ENCODE data around the gene CLEC19A. TPM values are rescaled to one million over a fixed set of nuclear protein-coding genes. Genes with fewer than 3 reads are reported as not detected.

The CLEC19A gene
- total RNA-seq (2014; rRNA removed; shearing (Covaris generic); ENCODE audit: low replicate concordance) = not detected in 2 replicates

DNA sequence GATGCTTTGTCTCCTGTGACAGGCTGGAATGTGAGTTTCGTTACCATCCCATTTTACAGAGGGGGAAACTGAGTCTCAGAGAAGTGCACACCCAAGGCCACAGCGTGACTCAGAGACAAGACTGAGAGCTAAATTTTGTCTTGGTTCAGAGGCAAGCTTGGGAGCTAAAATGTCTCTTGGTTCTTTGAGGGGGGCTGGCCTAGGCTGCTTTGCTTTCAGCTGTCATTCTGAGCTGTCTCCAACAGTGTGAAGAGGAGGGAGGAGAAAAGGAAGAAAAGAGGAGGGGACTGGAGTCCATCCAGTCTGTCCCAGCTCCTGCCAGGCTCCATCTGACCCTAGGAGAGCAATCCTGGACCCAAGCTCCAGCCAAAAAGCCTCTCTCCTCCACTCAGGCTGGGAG lies at the start of gene CLEC19A:
TSS of gene CLEC19A (plus strand) at position 301 of the 400 bp plus-strand sequence. CDS start 121 bp downstream, outside the sequence.
- no peak for DNase-seq
- H3K9me3 ChIP-seq = no peaks in the 10 kb centered on the region

GRCh38 chr16:19235886-19236285 lies 49.6 kb upstream of the CLEC19A start:
- DNase-seq = no peak
- Histone ChIP-seq H3K9me3 (peaks cover 14% of the 10 kb centered on the region), H3K36me3 (no peaks in the 10 kb centered on the region), H3K4me3 (no peak overlapping the region), H3K27me3 (no peaks in the 10 kb centered on the region)

More for the DNA sequence above, at the start of gene CLEC19A:
- H3K36me3 ChIP-seq = no peaks in the 10 kb centered on the region
- no peak within 1 kb of the TSS for H3K4me3 ChIP-seq
- H3K27me3 ChIP-seq = no peaks in the 10 kb centered on the region

DNA sequence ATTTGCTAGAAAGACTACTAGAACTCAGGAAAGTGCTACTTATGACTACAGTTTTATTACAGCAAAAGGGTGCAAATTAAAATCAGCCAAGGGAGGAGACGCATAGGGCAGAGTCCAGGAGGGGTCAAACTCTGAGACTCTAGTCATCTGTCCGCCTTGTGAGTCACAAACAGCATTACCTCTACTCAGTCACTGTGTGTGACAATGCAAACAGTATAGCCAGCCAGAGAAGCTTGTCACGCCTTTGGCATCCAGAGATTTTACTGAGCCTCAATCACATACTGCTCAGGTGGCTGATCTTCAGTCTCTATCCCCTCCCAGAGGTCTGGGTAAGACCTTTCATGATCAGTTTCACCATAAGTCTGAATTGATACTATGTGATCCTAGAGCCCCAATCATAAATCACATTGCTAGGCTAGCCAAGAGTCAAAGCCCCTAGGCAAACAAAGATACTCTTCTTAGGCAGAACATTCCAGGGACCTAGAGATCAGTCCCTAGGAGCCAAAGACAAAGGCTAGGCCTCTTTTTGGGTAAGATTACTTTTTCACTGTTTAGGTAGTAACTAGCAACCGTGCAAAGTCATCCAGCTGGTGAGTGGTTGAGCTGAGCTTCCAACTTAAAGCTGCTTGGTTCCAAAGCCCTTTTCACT lies 48.8 kb upstream of the CLEC19A start:
- H3K27me3 ChIP-seq = no peaks in the 10 kb centered on the region
- DNase-seq = no peak
- no peaks in the 10 kb centered on the region for H3K36me3 ChIP-seq
- H3K4me3 ChIP-seq = no peak overlapping the region
- H3K9me3 ChIP-seq = peaks cover 14% of the 10 kb centered on the region

DNA sequence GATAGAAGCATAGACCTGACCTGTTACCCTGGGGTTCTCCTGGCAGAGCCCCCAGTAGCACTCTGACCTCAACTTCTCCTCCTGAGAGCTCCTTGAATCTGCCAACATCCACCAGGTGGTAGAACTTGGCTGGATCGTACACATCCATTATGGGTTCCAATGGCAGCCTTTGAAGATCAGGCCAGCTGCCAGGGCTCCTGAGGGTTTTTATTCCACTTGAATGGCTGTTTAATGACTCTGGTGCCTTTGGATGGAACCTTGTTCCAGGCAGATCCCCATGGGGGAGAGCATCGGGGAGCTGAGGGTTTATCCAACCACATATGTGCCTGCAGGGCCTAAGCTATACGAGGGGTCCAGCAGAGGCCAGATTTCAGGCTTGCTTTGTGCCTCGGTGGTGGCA lies 47.1 kb upstream of the CLEC19A start:
- H3K36me3 ChIP-seq = no peaks in the 10 kb centered on the region
- H3K27me3 ChIP-seq = no peaks in the 10 kb centered on the region
- no peak overlapping the region for H3K4me3 ChIP-seq
- no peak for DNase-seq
- H3K9me3 ChIP-seq = peaks cover 14% of the 10 kb centered on the region

GRCh38 chr16:19239511-19240155 lies 45.9 kb upstream of the CLEC19A start:
- DNase-seq = no peak
- no peaks in the 10 kb centered on the region for H3K36me3 ChIP-seq
- H3K9me3 ChIP-seq = peaks cover 14% of the 10 kb centered on the region
- no peak overlapping the region for H3K4me3 ChIP-seq
- no peaks in the 10 kb centered on the region for H3K27me3 ChIP-seq

- H3K36me3 ChIP-seq = no peaks in the 10 kb centered on the region
- no peak overlapping the region for H3K4me3 ChIP-seq
Measured at GRCh38 chr16:19240494-19240893, 45.0 kb upstream of the CLEC19A start.

DNA sequence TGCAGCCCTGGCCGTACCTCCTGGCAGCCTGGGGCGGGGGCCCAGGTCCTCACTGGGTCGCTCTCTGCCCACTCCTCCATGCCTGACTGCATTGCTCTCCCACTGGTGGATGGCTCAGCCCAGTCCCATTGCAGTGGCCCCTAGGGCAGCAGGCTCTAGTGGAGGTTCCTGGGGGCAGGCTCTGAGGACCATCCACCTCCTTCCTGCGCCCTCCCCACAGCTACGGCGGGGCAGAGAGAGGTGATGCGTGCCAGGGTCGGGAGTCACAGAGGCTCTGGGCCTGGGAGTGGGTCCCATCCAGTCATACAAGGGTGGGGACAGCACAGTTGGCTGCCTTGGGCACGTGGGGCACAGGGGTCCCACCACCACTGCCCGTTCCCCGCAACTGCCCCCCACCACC lies 44.0 kb upstream of the CLEC19A start:
- Histone ChIP-seq H3K4me3 (no peak overlapping the region), H3K36me3 (no peaks in the 10 kb centered on the region), H3K27me3 (no peaks in the 10 kb centered on the region), H3K9me3 (peaks cover 2% of the 10 kb centered on the region; the same call in 1 of the 2 replicates)
- no peak for DNase-seq

More at GRCh38 chr16:19240494-19240893, 45.0 kb upstream of the CLEC19A start:
- DNase-seq = no peak
- Histone ChIP-seq H3K27me3 (no peaks in the 10 kb centered on the region), H3K9me3 (peaks cover 8% of the 10 kb centered on the region)

GRCh38 chr16:19242186-19242585 lies 43.3 kb upstream of the CLEC19A start:
- no peak overlapping the region for H3K4me3 ChIP-seq
- no peaks in the 10 kb centered on the region for H3K27me3 ChIP-seq
- 0 out of 2 replicates have a peak, but pooled peaks cover under 1% of the 10 kb centered on the region for H3K9me3 ChIP-seq
- DNase-seq = no peak
- no peaks in the 10 kb centered on the region for H3K36me3 ChIP-seq

- Histone ChIP-seq H3K27me3 (no peaks in the 10 kb centered on the region), H3K36me3 (no peaks in the 10 kb centered on the region), H3K9me3 (no peaks in the 10 kb centered on the region), H3K4me3 (no peak overlapping the region)
- DNase-seq = no peak
Measured at GRCh38 chr16:19242987-19243575, 42.5 kb upstream of the CLEC19A start.

GRCh38 chr16:19245326-19245925 lies 40.1 kb upstream of the CLEC19A start:
- Histone ChIP-seq H3K9me3 (no peaks in the 10 kb centered on the region), H3K4me3 (no peak overlapping the region), H3K36me3 (no peaks in the 10 kb centered on the region), H3K27me3 (no peaks in the 10 kb centered on the region)
- no peak for DNase-seq

- Histone ChIP-seq H3K27me3 (no peaks in the 10 kb centered on the region; the same call in none of the 2 replicates), H3K9me3 (no peaks in the 10 kb centered on the region), H3K36me3 (no peaks in the 10 kb centered on the region), H3K4me3 (no peak overlapping the region)
- DNase-seq = no peak
Measured at GRCh38 chr16:19252904-19253303, 32.6 kb upstream of the CLEC19A start.

- no peak for DNase-seq
- H3K9me3 ChIP-seq = no peaks in the 10 kb centered on the region
- no peak overlapping the region for H3K4me3 ChIP-seq
- peaks cover 15% of the 10 kb centered on the region for H3K27me3 ChIP-seq
- no peaks in the 10 kb centered on the region for H3K36me3 ChIP-seq
Measured at GRCh38 chr16:19254611-19255010, 30.9 kb upstream of the CLEC19A start.

DNA sequence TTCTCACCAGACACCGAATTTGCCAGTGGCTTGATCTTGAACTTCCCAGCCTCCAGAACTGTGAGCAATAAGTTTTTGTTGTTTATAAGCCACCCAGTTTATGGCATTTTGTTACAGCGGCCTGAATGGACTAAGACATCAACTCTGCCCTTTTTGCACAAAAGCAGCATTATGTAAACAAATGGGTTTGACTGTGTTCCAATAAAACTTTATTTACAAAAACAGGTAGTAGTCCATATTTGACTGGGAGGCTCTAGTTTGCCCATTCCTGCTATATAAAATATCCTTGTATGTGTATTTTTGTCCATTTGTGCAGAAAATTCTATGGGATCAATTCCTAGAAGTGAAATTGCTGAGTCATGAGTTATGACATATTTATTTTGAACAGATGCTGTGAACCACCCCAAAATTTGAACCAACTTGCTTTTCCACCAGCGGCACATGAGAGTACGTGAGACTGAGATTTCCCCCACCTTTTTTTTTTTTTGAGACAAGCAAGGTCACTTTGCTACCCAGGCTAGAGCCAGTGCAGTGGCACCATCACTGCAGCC lies 21.3 kb upstream of the CLEC19A start:
- Histone ChIP-seq H3K27me3 (peaks cover 24% of the 10 kb centered on the region), H3K36me3 (no peaks in the 10 kb centered on the region), H3K4me3 (no peak overlapping the region), H3K9me3 (peaks cover 6% of the 10 kb centered on the region; the same call in 1 of the 2 replicates)
- no peak for DNase-seq

DNA sequence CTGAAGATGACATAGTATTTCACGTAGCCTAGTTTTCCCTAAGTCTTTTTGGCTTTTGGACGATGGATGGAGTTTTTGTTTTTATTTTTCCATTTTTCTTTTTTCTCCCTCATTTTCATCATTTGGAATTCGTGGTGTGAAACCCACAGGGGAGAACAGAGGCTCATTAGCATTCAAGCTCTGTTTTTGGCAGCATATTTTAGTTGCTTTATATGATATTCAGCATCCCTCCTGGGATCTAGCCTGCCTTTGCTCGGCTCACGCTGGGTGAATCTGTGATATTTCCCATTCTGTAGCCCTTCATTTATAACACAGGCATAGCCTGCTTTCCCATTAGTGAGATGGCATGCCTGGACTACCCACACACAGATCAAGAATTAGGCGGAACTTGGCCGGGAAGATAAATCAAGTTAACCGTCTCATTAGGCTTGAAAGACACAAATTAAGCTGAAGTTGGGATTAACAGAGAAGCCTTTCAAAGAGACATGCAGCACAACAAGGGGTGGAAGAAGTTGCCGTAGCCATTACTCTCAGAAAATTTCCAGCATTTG lies 20.1 kb upstream of the CLEC19A start:
- no peak overlapping the region for H3K4me3 ChIP-seq
- no peaks in the 10 kb centered on the region for H3K36me3 ChIP-seq
- H3K9me3 ChIP-seq = peaks cover 6% of the 10 kb centered on the region; the same call in 1 of the 2 replicates
- DNase-seq = no peak
- H3K27me3 ChIP-seq = peaks cover 16% of the 10 kb centered on the region

DNA sequence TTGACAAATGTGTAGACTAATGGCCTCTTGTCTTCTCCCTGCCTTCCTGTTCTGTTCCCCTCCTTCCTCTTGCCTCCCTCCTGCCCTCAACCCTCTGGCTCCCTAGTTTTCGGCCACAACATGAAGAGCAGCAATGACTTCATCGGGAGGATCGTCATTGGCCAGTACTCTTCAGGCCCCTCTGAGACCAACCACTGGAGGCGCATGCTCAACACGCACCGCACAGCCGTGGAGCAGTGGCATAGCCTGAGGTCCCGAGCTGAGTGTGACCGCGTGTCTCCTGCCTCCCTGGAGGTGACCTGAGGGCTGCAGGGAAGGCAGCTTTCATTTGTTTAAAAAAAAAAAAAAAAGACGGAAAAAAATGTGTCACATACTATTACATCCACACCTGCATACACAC lies 18.8 kb upstream of the CLEC19A start:
- no peaks in the 10 kb centered on the region for H3K36me3 ChIP-seq
- H3K9me3 ChIP-seq = peaks cover 6% of the 10 kb centered on the region; the same call in 1 of the 2 replicates
- H3K27me3 ChIP-seq = peaks cover 4% of the 10 kb centered on the region
- no peak overlapping the region for H3K4me3 ChIP-seq
- DNase-seq = no peak

- H3K27me3 ChIP-seq = no peaks in the 10 kb centered on the region
- no peak overlapping the region for H3K4me3 ChIP-seq
- H3K36me3 ChIP-seq = no peaks in the 10 kb centered on the region
- H3K9me3 ChIP-seq = peaks cover 1% of the 10 kb centered on the region; the same call in 1 of the 2 replicates
- no peak for DNase-seq
Measured at GRCh38 chr16:19269098-19269497, 16.4 kb upstream of the CLEC19A start.

Measured in MG63 (cell line).